Trophoblast cell (in vitro differentiated cells and primary cell): ENCODE results near the gene FAM43A.
A peak's percentile ranks its signal among the peaks of the same experiment; 100 is the strongest.

Experiments used
- DNase-seq, 2 donors: peaks; one replicate each; pipeline ENCODE4 v3.0.0-alpha.2; 2016
- H2AFZ ChIP-seq: 2 replicates; pipeline ENCODE4 v1.6.1; 2013; ENCODE audit warnings: low read length, moderate library complexity, mild to moderate bottlenecking; ENCODE audit not compliant: insufficient read depth, poor library complexity
- H2AK5ac ChIP-seq: 2 replicates; pipeline ENCODE4 v1.6.1; 2013; ENCODE audit warnings: mild to moderate bottlenecking, low read length
- H2BK120ac ChIP-seq: 2 replicates; pipeline ENCODE4 v1.6.1; 2013; ENCODE audit warnings: low read length, mild to moderate bottlenecking, moderate library complexity; ENCODE audit not compliant: insufficient read depth, poor library complexity
- H2BK12ac ChIP-seq: 2 replicates; pipeline ENCODE4 v1.6.1; 2013; ENCODE audit warnings: mild to moderate bottlenecking, low read length, moderate library complexity
- H2BK5ac ChIP-seq: 2 replicates; pipeline ENCODE4 v1.6.1; 2013; ENCODE audit warnings: low read length, low read depth, moderate library complexity, mild to moderate bottlenecking; ENCODE audit not compliant: poor library complexity
- H3K14ac ChIP-seq: 2 replicates; pipeline ENCODE4 v1.6.1; 2013; ENCODE audit warnings: mild to moderate bottlenecking, low read length
- H3K18ac ChIP-seq: 2 replicates; pipeline ENCODE4 v1.6.1; 2013; ENCODE audit warnings: mild to moderate bottlenecking, low read length
- H3K23ac ChIP-seq: 2 replicates; pipeline ENCODE4 v1.6.1; 2013; ENCODE audit warnings: low read length
- H3K27ac ChIP-seq: 2 replicates; pipeline ENCODE4 v1.5.1; 2013; ENCODE audit warnings: low read depth, mild to moderate bottlenecking, inconsistent platforms, low read length, moderate library complexity
- H3K27me3 ChIP-seq: 2 replicates; pipeline ENCODE4 v1.6.1; 2013; ENCODE audit warnings: inconsistent platforms, mild to moderate bottlenecking, low read length, moderate library complexity; ENCODE audit not compliant: insufficient read depth
- H3K36me3 ChIP-seq, 2 experiments: 1 replicate in 1 of 2; 2 replicates in 1 of 2; pipeline ENCODE4 v1.6.1; 2013; ENCODE audit warnings: low read length in 2 of 2, mild to moderate bottlenecking in 2 of 2, moderate library complexity in 1 of 2; ENCODE audit not compliant: insufficient read depth in 2 of 2, control insufficient read depth in 1 of 2
- H3K4ac ChIP-seq: 2 replicates; pipeline ENCODE4 v1.6.1; 2013; ENCODE audit warnings: low read depth, mild to moderate bottlenecking, low read length, moderate library complexity
- H3K4me1 ChIP-seq, 2 experiments: 1 replicate in 1 of 2; 2 replicates in 1 of 2; pipeline ENCODE4 v1.6.1; 2013; ENCODE audit warnings: low read length in 2 of 2, mild to moderate bottlenecking in 2 of 2, moderate library complexity in 1 of 2; ENCODE audit not compliant: insufficient read depth in 2 of 2, control insufficient read depth in 1 of 2
- H3K4me2 ChIP-seq: 2 replicates; pipeline ENCODE4 v1.6.1; 2013; ENCODE audit warnings: inconsistent platforms, mild to moderate bottlenecking, low read length, moderate library complexity
- H3K4me3 ChIP-seq: 2 replicates; pipeline ENCODE4 v1.5.1; 2013; ENCODE audit warnings: mild to moderate bottlenecking, low read depth, low read length, inconsistent platforms
- H3K79me1 ChIP-seq: one replicate; pipeline ENCODE4 v1.6.1; 2013; ENCODE audit warnings: low read length
- H3K79me2 ChIP-seq: 2 replicates; pipeline ENCODE4 v1.6.1; 2013; ENCODE audit warnings: low read length, mild to moderate bottlenecking; ENCODE audit not compliant: control insufficient read depth, insufficient read depth, poor library complexity
- H3K9ac ChIP-seq: 2 replicates; pipeline ENCODE4 v1.6.1; 2013; ENCODE audit warnings: mild to moderate bottlenecking, low read length
- H3K9me3 ChIP-seq: 2 replicates; pipeline ENCODE4 v1.6.1; 2013; ENCODE audit warnings: low read depth, mild to moderate bottlenecking, control low read depth, inconsistent platforms, low read length; ENCODE audit not compliant: insufficient read depth
- H4K12ac ChIP-seq: 2 replicates; pipeline ENCODE4 v1.6.1; 2013; ENCODE audit warnings: low read depth, mild to moderate bottlenecking, low read length, moderate library complexity
- H4K8ac ChIP-seq: 2 replicates; pipeline ENCODE4 v1.6.1; 2013; ENCODE audit warnings: low read depth, mild to moderate bottlenecking, low read length, moderate library complexity
- H4K91ac ChIP-seq: one replicate; pipeline ENCODE4 v1.6.1; 2013; ENCODE audit warnings: low read depth, mild to moderate bottlenecking, low read length, moderate library complexity
- WGBS: extraction: QIAGEN DNeasy Blood & Tissue Kit; methylation state at CpG from one replicate; pipeline ENCODE4 v1.1.7; 2013; ENCODE audit warnings: missing lambda C conversion rate; ENCODE audit not compliant: insufficient read length, insufficient coverage; ENCODE audit errors: extremely low coverage; 5-methylcytosine and 5-hydroxymethylcytosine counted together

Gene FAM43A

DNA sequence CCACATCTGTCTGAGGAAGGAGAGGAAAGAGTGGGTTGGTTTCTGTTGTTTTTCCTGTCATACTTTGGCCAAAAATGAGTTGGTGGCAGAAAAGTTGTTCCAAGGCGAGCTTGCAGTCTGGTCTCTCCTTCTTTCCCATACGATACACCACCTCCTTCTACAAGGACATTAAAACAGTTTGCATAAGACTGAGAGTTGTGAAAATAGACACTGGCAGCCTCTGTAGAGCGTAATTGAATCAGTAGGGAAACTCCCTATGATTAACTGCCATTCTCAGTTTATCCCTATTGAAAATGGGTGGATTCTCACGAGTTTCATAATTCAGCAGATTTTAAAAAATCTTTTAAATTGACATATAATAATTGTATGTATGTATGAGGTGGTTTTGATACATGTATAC lies 10.0 kb upstream of the FAM43A start:
- Histone ChIP-seq H3K4me2 (no peak overlapping the region), H2AK5ac (no peak overlapping the region), H2BK12ac (no peak overlapping the region), H3K27ac (no peak overlapping the region), H3K18ac (no peak overlapping the region), H3K9me3 (no peaks in the 10 kb centered on the region), H3K14ac (no peak overlapping the region), H2BK5ac (no peak overlapping the region), H3K79me1 (peaks cover 3% of the 10 kb centered on the region), H3K36me3 (no peaks in the 10 kb centered on the region), H3K23ac (no peak overlapping the region), H3K4ac (no peak overlapping the region), H3K4me3 (no peak overlapping the region), H3K4me1 (peaks cover 0 to 3% of the 10 kb centered on the region in 2 experiments), H4K8ac (no peak overlapping the region), H3K9ac (no peak overlapping the region), H3K27me3 (no peaks in the 10 kb centered on the region), H4K12ac (no peak overlapping the region), H4K91ac (no peak overlapping the region), H2BK120ac (no peak overlapping the region), H2AFZ (no peak overlapping the region), H3K79me2 (peaks cover 4% of the 10 kb centered on the region)
- no peak for DNase-seq
- no CpG with 5 or more reads among the region's 4 CpGs for WGBS

DNA sequence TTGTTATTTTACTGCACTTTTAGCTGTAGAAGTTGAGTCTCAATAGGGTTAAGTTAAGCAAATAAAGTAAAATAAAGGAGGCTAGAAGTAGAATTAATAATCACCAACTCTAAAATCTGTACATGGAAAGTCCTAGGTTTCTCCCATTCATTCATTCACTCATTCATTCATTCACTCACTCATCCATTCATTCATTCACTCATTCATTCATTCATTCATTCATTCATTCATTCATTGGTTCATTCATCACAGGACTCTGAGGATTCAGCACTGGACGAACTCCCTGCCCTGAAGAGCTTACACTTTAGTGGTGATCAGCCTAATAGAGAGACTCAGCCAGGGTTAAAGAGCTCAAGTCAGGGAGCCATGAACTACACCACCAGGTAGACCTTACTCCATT lies 9.2 kb upstream of the FAM43A start:
- Histone ChIP-seq H3K23ac (no peak overlapping the region), H3K79me2 (peaks cover 4% of the 10 kb centered on the region), H3K4ac (no peak overlapping the region), H3K18ac (no peak overlapping the region), H3K4me2 (no peak overlapping the region), H3K4me1 (peaks cover 0 to 3% of the 10 kb centered on the region in 2 experiments), H2AFZ (no peak overlapping the region), H3K79me1 (peaks cover 3% of the 10 kb centered on the region), H4K8ac (no peak overlapping the region), H3K36me3 (no peaks in the 10 kb centered on the region), H2AK5ac (no peak overlapping the region), H2BK5ac (no peak overlapping the region), H3K14ac (no peak overlapping the region), H3K9ac (no peak overlapping the region), H4K91ac (no peak overlapping the region), H3K4me3 (no peak overlapping the region), H4K12ac (no peak overlapping the region), H3K9me3 (no peaks in the 10 kb centered on the region), H3K27me3 (no peaks in the 10 kb centered on the region), H3K27ac (no peak overlapping the region), H2BK12ac (no peak overlapping the region), H2BK120ac (no peak overlapping the region)
- no CpG with 5 or more reads among the region's 1 CpG for WGBS
- DNase-seq, result no peak

GRCh38 chr3:194680888-194681615 lies 4.6 kb upstream of the FAM43A start:
- no peaks in the 10 kb centered on the region for H3K79me2 ChIP-seq
- no peak overlapping the region for H3K9ac ChIP-seq
- H4K91ac ChIP-seq, result no peak overlapping the region
- H4K12ac ChIP-seq, result no peak overlapping the region
- H2AFZ ChIP-seq, result no peak overlapping the region
- H4K8ac ChIP-seq, result no peak overlapping the region
- no peaks in the 10 kb centered on the region for H3K9me3 ChIP-seq
- no peaks in the 10 kb centered on the region for H3K79me1 ChIP-seq
- no peak overlapping the region for H3K27ac ChIP-seq
- H3K4me1 ChIP-seq, result peaks cover 2 to 6% of the 10 kb centered on the region in 2 experiments
- H3K23ac ChIP-seq, result no peak overlapping the region
- H2AK5ac ChIP-seq, result no peak overlapping the region
- no peaks in the 10 kb centered on the region for H3K36me3 ChIP-seq
- no peak overlapping the region for H2BK12ac ChIP-seq
- H2BK5ac ChIP-seq, result no peak overlapping the region
- WGBS, result no CpG with 5 or more reads among the region's 11 CpGs
- no peak overlapping the region for H3K14ac ChIP-seq
- H3K4ac ChIP-seq, result no peak overlapping the region
- peaks cover 9% of the 10 kb centered on the region for H3K27me3 ChIP-seq
- no peak overlapping the region for H2BK120ac ChIP-seq
- H3K4me2 ChIP-seq, result no peak overlapping the region
- H3K4me3 ChIP-seq, result no peak overlapping the region
- no peak overlapping the region for H3K18ac ChIP-seq
- DNase-seq, result no peak

GRCh38 chr3:194682189-194682693 lies 3.4 kb upstream of the FAM43A start:
- no peak overlapping the region for H2BK5ac ChIP-seq
- no peak overlapping the region for H3K23ac ChIP-seq
- H3K4me2 ChIP-seq, result no peak overlapping the region
- no peak overlapping the region for H3K4ac ChIP-seq
- H4K91ac ChIP-seq, result no peak overlapping the region
- H3K14ac ChIP-seq, result no peak overlapping the region
- no peak overlapping the region for H3K4me3 ChIP-seq
- no peak for DNase-seq
- no peaks in the 10 kb centered on the region for H3K36me3 ChIP-seq
- H3K79me1 ChIP-seq, result peaks cover 4% of the 10 kb centered on the region
- H4K8ac ChIP-seq, result no peak overlapping the region
- H3K27ac ChIP-seq, result no peak overlapping the region
- H3K4me1 ChIP-seq, result peaks cover 14 to 18% of the 10 kb centered on the region in 2 experiments
- H2BK120ac ChIP-seq, result no peak overlapping the region
- H2BK12ac ChIP-seq, result no peak overlapping the region
- no peaks in the 10 kb centered on the region for H3K79me2 ChIP-seq
- peaks cover 4% of the 10 kb centered on the region for H3K9me3 ChIP-seq
- H3K18ac ChIP-seq, result no peak overlapping the region
- H2AFZ ChIP-seq, result no peak overlapping the region
- peak overlapping the region; percentile 15 for H3K9ac ChIP-seq
- H4K12ac ChIP-seq, result no peak overlapping the region
- no peak overlapping the region for H2AK5ac ChIP-seq
- H3K27me3 ChIP-seq, result peaks cover 21% of the 10 kb centered on the region
- no CpG with 5 or more reads among the region's 4 CpGs for WGBS
